Activated naive CD8-positive, alpha-beta T cell treated with anti-CD3 and anti-CD28 coated beads, Interleukin-2, amount 50 U/mL, for 24 hours (primary cell): ENCODE data around the gene ZSCAN2.

Experiments
- ATAC-seq: fragments of 150-1000 bp; cut with Tn5 transposase; one replicate; pipeline ENCODE4 v1.10.0; 2021
- DNase-seq: peaks from one replicate; pipeline ENCODE4 v3.0.0; 2021
- H3K27ac Mint-ChIP-seq: one replicate; pipeline ENCODE4 v1.8.0; 2021; ENCODE audit warnings: mild to moderate bottlenecking, mixed read lengths
- H3K27me3 Mint-ChIP-seq: one replicate; pipeline ENCODE4 v1.8.0; 2021; ENCODE audit warnings: mixed read lengths
- H3K36me3 Mint-ChIP-seq: one replicate; pipeline ENCODE4 v1.8.0; 2021; ENCODE audit warnings: low read depth, mixed read lengths
- H3K4me1 Mint-ChIP-seq: one replicate; pipeline ENCODE4 v1.8.0; 2021; ENCODE audit warnings: mixed read lengths
- H3K4me3 Mint-ChIP-seq: one replicate; pipeline ENCODE4 v1.8.0; 2021; ENCODE audit warnings: mild to moderate bottlenecking, moderate library complexity, mixed read lengths
- H3K9me3 Mint-ChIP-seq: one replicate; pipeline ENCODE4 v1.8.0; 2021; ENCODE audit warnings: mixed read lengths

The ZSCAN2 gene

GRCh38 chr15:84588053-84588874, 12.5 kb upstream of the ZSCAN2 start:
- H3K27ac Mint-ChIP-seq, result no peak overlapping the region
- no peaks in the 10 kb centered on the region for H3K9me3 Mint-ChIP-seq
- DNase-seq, result peak; percentile 87
- H3K4me1 Mint-ChIP-seq, result peaks cover 2% of the 10 kb centered on the region
- H3K4me3 Mint-ChIP-seq, result peak overlapping the region; percentile 39
- peaks cover 16% of the 10 kb centered on the region for H3K27me3 Mint-ChIP-seq
- no peaks in the 10 kb centered on the region for H3K36me3 Mint-ChIP-seq
- peak; percentile 100 for ATAC-seq

- H3K4me1 Mint-ChIP-seq, result peaks cover 8% of the 10 kb centered on the region
- no peak for ATAC-seq
- H3K36me3 Mint-ChIP-seq, result no peaks in the 10 kb centered on the region
- no peak overlapping the region for H3K27ac Mint-ChIP-seq
- H3K4me3 Mint-ChIP-seq, result no peak overlapping the region
- no peak for DNase-seq
- peaks cover 9% of the 10 kb centered on the region for H3K27me3 Mint-ChIP-seq
- no peaks in the 10 kb centered on the region for H3K9me3 Mint-ChIP-seq
These were observed 10.4 kb upstream of the ZSCAN2 start for GRCh38 chr15:84590406-84590805.

GRCh38 chr15:84591815-84592214, 9.0 kb upstream of the ZSCAN2 start:
- no peaks in the 10 kb centered on the region for H3K9me3 Mint-ChIP-seq
- ATAC-seq, result no peak
- H3K4me3 Mint-ChIP-seq, result no peak overlapping the region
- no peak for DNase-seq
- peaks cover 8% of the 10 kb centered on the region for H3K4me1 Mint-ChIP-seq
- H3K36me3 Mint-ChIP-seq, result no peaks in the 10 kb centered on the region
- H3K27me3 Mint-ChIP-seq, result peaks cover 6% of the 10 kb centered on the region
- H3K27ac Mint-ChIP-seq, result no peak overlapping the region

GRCh38 chr15:84594617-84595290, 6.1 kb upstream of the ZSCAN2 start:
- Mint-ChIP-seq H3K4me3 (no peak overlapping the region), H3K4me1 (peaks cover 27% of the 10 kb centered on the region), H3K27ac (no peak overlapping the region), H3K36me3 (no peaks in the 10 kb centered on the region), H3K27me3 (no peaks in the 10 kb centered on the region), H3K9me3 (no peaks in the 10 kb centered on the region)
- DNase-seq (no peak), ATAC-seq (no peak)

- ATAC-seq (no peak), DNase-seq (no peak)
- Mint-ChIP-seq H3K4me3 (no peak overlapping the region), H3K9me3 (no peaks in the 10 kb centered on the region), H3K27ac (no peak overlapping the region), H3K27me3 (no peaks in the 10 kb centered on the region), H3K36me3 (no peaks in the 10 kb centered on the region), H3K4me1 (peaks cover 34% of the 10 kb centered on the region)
These were observed 5.1 kb upstream of the ZSCAN2 start for GRCh38 chr15:84595660-84596059.

GRCh38 chr15:84597296-84597695, 3.5 kb upstream of the ZSCAN2 start:
- H3K27ac Mint-ChIP-seq, result no peak overlapping the region
- DNase-seq (no peak), ATAC-seq (no peak)
- H3K4me1 Mint-ChIP-seq, result peaks cover 42% of the 10 kb centered on the region
- no peaks in the 10 kb centered on the region for H3K36me3 Mint-ChIP-seq
- H3K9me3 Mint-ChIP-seq, result no peaks in the 10 kb centered on the region
- no peaks in the 10 kb centered on the region for H3K27me3 Mint-ChIP-seq
- H3K4me3 Mint-ChIP-seq, result no peak overlapping the region

GRCh38 chr15:84598250-84598649, 2.6 kb upstream of the ZSCAN2 start:
- Mint-ChIP-seq H3K9me3 (no peaks in the 10 kb centered on the region), H3K4me3 (no peak overlapping the region), H3K27me3 (no peaks in the 10 kb centered on the region), H3K36me3 (no peaks in the 10 kb centered on the region), H3K4me1 (peaks cover 52% of the 10 kb centered on the region), H3K27ac (peak overlapping the region; percentile 53)
- no peak for DNase-seq
- no peak for ATAC-seq

- no peaks in the 10 kb centered on the region for H3K36me3 Mint-ChIP-seq
- no peaks in the 10 kb centered on the region for H3K9me3 Mint-ChIP-seq
- H3K4me1 Mint-ChIP-seq, result peaks cover 58% of the 10 kb centered on the region
- peak overlapping the region; percentile 53 for H3K27ac Mint-ChIP-seq
- ATAC-seq (no peak), DNase-seq (peak; percentile 53)
- H3K27me3 Mint-ChIP-seq, result no peaks in the 10 kb centered on the region
- no peak overlapping the region for H3K4me3 Mint-ChIP-seq
These were observed 1.8 kb upstream of the ZSCAN2 start for GRCh38 chr15:84598993-84599392.

GRCh38 chr15:84599906-84600305, 903 bp upstream of the ZSCAN2 start:
- peak overlapping the region; percentile 82 for H3K27ac Mint-ChIP-seq
- H3K36me3 Mint-ChIP-seq, result peaks cover 2% of the 10 kb centered on the region
- DNase-seq (no peak), ATAC-seq (no peak)
- H3K27me3 Mint-ChIP-seq, result no peaks in the 10 kb centered on the region
- H3K9me3 Mint-ChIP-seq, result no peaks in the 10 kb centered on the region
- peaks cover 63% of the 10 kb centered on the region for H3K4me1 Mint-ChIP-seq
- H3K4me3 Mint-ChIP-seq, result peak overlapping the region; percentile 91

- H3K9me3 Mint-ChIP-seq, result no peaks in the 10 kb centered on the region
- DNase-seq (peak; percentile 62), ATAC-seq (peak; percentile 29)
- H3K36me3 Mint-ChIP-seq, result peaks cover 4% of the 10 kb centered on the region
- peak overlapping the region; percentile 91 for H3K4me3 Mint-ChIP-seq
- peaks cover 67% of the 10 kb centered on the region for H3K4me1 Mint-ChIP-seq
- peak overlapping the region; percentile 82 for H3K27ac Mint-ChIP-seq
- H3K27me3 Mint-ChIP-seq, result no peaks in the 10 kb centered on the region
These were observed 500 bp upstream of the ZSCAN2 start for GRCh38 chr15:84600331-84600686.

- DNase-seq, result no peak
- ATAC-seq, result no peak
- Mint-ChIP-seq H3K27me3 (no peaks in the 10 kb centered on the region), H3K36me3 (peaks cover 9% of the 10 kb centered on the region), H3K27ac (no peak overlapping the region), H3K4me3 (peak overlapping the region; percentile 91), H3K9me3 (no peaks in the 10 kb centered on the region), H3K4me1 (peaks cover 75% of the 10 kb centered on the region)
These were observed 688 bp downstream of the ZSCAN2 start for GRCh38 chr15:84601555-84601838.

GRCh38 chr15:84603630-84604379, 3.0 kb downstream of the ZSCAN2 start:
- DNase-seq (no peak), ATAC-seq (no peak)
- Mint-ChIP-seq H3K4me1 (peaks cover 63% of the 10 kb centered on the region), H3K27ac (peak overlapping the region; percentile 4), H3K27me3 (no peaks in the 10 kb centered on the region), H3K36me3 (peaks cover 12% of the 10 kb centered on the region), H3K4me3 (peak overlapping the region; percentile 36), H3K9me3 (no peaks in the 10 kb centered on the region)

GRCh38 chr15:84604826-84605553, 4.2 kb downstream of the ZSCAN2 start:
- peaks cover 51% of the 10 kb centered on the region for H3K4me1 Mint-ChIP-seq
- peak overlapping the region; percentile 92 for H3K27ac Mint-ChIP-seq
- DNase-seq, result peak; percentile 71
- H3K9me3 Mint-ChIP-seq, result no peaks in the 10 kb centered on the region
- peak; percentile 24 for ATAC-seq
- H3K27me3 Mint-ChIP-seq, result no peaks in the 10 kb centered on the region
- peaks cover 12% of the 10 kb centered on the region for H3K36me3 Mint-ChIP-seq
- H3K4me3 Mint-ChIP-seq, result peak overlapping the region; percentile 70

GRCh38 chr15:84605554-84605882, 4.7 kb downstream of the ZSCAN2 start:
- Mint-ChIP-seq H3K4me1 (peaks cover 48% of the 10 kb centered on the region), H3K4me3 (peak overlapping the region; percentile 70), H3K9me3 (no peaks in the 10 kb centered on the region), H3K36me3 (peaks cover 12% of the 10 kb centered on the region), H3K27me3 (no peaks in the 10 kb centered on the region), H3K27ac (peak overlapping the region; percentile 92)
- ATAC-seq (no peak), DNase-seq (no peak)
